ENCODE results near the gene BIK. TPM values are rescaled to one million over a fixed set of nuclear protein-coding genes. Genes with fewer than 3 reads are reported as not detected.

The BIK gene
- total RNA-seq, result not detected in 2 replicates
- polyA plus RNA-seq (2012), result not detected

- peak; percentile 58 for DNase-seq (ENCODE audit: low read depth)
These were observed at the start of gene BIK for GRCh38 chr22:43110444-43110926. Gene BIK, plus strand, starts transcription at chr22:43110750. Its CDS starts 13,273 bp downstream, at chr22:43124023.

- no peak for DNase-seq (ENCODE audit: low read depth)
These were observed 44.4 kb upstream of the BIK start for GRCh38 chr22:43066134-43066533.

GRCh38 chr22:43066844-43067385, 43.6 kb upstream of the BIK start:
- no peak for DNase-seq (ENCODE audit: low read depth)

- DNase-seq (ENCODE audit: low read depth), result no peak
These were observed 33.3 kb upstream of the BIK start for GRCh38 chr22:43077121-43077877.

- no peak for DNase-seq (ENCODE audit: low read depth)
These were observed 32.0 kb upstream of the BIK start for GRCh38 chr22:43078522-43078921.

GRCh38 chr22:43079742-43080141, 30.8 kb upstream of the BIK start:
- DNase-seq (ENCODE audit: low read depth), result no peak

GRCh38 chr22:43080616-43081015, 29.9 kb upstream of the BIK start:
- no peak for DNase-seq (ENCODE audit: low read depth)

GRCh38 chr22:43081968-43082367, 28.6 kb upstream of the BIK start:
- no peak for DNase-seq (ENCODE audit: low read depth)

- DNase-seq (ENCODE audit: low read depth), result no peak
These were observed 24.6 kb upstream of the BIK start for GRCh38 chr22:43085658-43086606.

- DNase-seq (ENCODE audit: low read depth), result no peak
These were observed 21.9 kb upstream of the BIK start for GRCh38 chr22:43088627-43088983.

GRCh38 chr22:43088984-43089717, 21.4 kb upstream of the BIK start, which contains the start of gene TTLL1:
Gene TTLL1, minus strand, starts transcription at chr22:43089391. Its CDS starts 13,805 bp downstream, at chr22:43075586.
- DNase-seq (ENCODE audit: low read depth), result peak; percentile 87

- peak; percentile 90 for DNase-seq (ENCODE audit: low read depth)
These were observed 20.3 kb upstream of the BIK start for GRCh38 chr22:43090130-43090789.

- no peak for DNase-seq (ENCODE audit: low read depth)
These were observed 18.5 kb upstream of the BIK start for GRCh38 chr22:43092085-43092484.

GRCh38 chr22:43094085-43094484, 16.5 kb upstream of the BIK start:
- DNase-seq (ENCODE audit: low read depth), result peak; percentile 15

- no peak for DNase-seq (ENCODE audit: low read depth)
These were observed 16.0 kb upstream of the BIK start for GRCh38 chr22:43094551-43094950.

- no peak for DNase-seq (ENCODE audit: low read depth)
These were observed 14.1 kb upstream of the BIK start for GRCh38 chr22:43096420-43096819.

GRCh38 chr22:43098356-43098755, 12.2 kb upstream of the BIK start:
- DNase-seq (ENCODE audit: low read depth), result no peak

- no peak for DNase-seq (ENCODE audit: low read depth)
These were observed 11.5 kb upstream of the BIK start for GRCh38 chr22:43099095-43099494.

- DNase-seq (ENCODE audit: low read depth), result no peak
These were observed 10.3 kb upstream of the BIK start for GRCh38 chr22:43100225-43100624.

- no peak for DNase-seq (ENCODE audit: low read depth)
These were observed 9.2 kb upstream of the BIK start for GRCh38 chr22:43101306-43101705.
